Measurements from ENCODE around the gene SLC17A7.

Gene SLC17A7

GRCh38 chr19:49443366-49444099 is 2.2 kb upstream of the SLC17A7 start:
- peak; percentile 54 for DNase-seq

GRCh38 chr19:49442771-49443365 is 1.5 kb upstream of the SLC17A7 start:
- DNase-seq = no peak

- DNase-seq = no peak
These were observed 1.0 kb upstream of the SLC17A7 start for GRCh38 chr19:49442354-49442753.

- no peak for DNase-seq
These were observed 628 bp upstream of the SLC17A7 start for GRCh38 chr19:49441960-49442350.

GRCh38 chr19:49440439-49441209 is 703 bp downstream of the SLC17A7 start:
- no peak for DNase-seq

GRCh38 chr19:49439836-49440235 is 1.5 kb downstream of the SLC17A7 start:
- no peak for DNase-seq

- no peak for DNase-seq
These were observed 3.1 kb downstream of the SLC17A7 start for GRCh38 chr19:49438261-49438660.

- no peak for DNase-seq
These were observed 4.1 kb downstream of the SLC17A7 start for GRCh38 chr19:49437231-49437630.

GRCh38 chr19:49436381-49437017 is 4.8 kb downstream of the SLC17A7 start:
- DNase-seq = no peak

- no peak for DNase-seq
These were observed 5.7 kb downstream of the SLC17A7 start for GRCh38 chr19:49435670-49436069.

GRCh38 chr19:49434907-49435583 is 6.3 kb downstream of the SLC17A7 start:
- DNase-seq = no peak

- DNase-seq = no peak
These were observed 8.0 kb downstream of the SLC17A7 start for GRCh38 chr19:49433240-49433901.

- no peak for DNase-seq
These were observed 8.9 kb downstream of the SLC17A7 start for GRCh38 chr19:49432141-49433073.

GRCh38 chr19:49431330-49431749 is 10.0 kb downstream of the SLC17A7 start:
- DNase-seq = no peak

GRCh38 chr19:49430678-49431329 is 10.5 kb downstream of the SLC17A7 start:
- DNase-seq = no peak

GRCh38 chr19:49430172-49430677 is 11.1 kb downstream of the SLC17A7 start:
- no peak for DNase-seq

- no peak for DNase-seq
These were observed 12.5 kb downstream of the SLC17A7 start for GRCh38 chr19:49428547-49429451.

- no peak for DNase-seq
These were observed 13.3 kb downstream of the SLC17A7 start for GRCh38 chr19:49427855-49428546.

- no peak for DNase-seq
These were observed 14.0 kb downstream of the SLC17A7 start for GRCh38 chr19:49427339-49427738.

All from SIG-M5 (cell line).